Retina (tissue), 1 donor: ENCODE results near the gene TRIM38.
A peak's percentile ranks its signal among the peaks of the same experiment; 100 is the strongest.

ENCODE experiments used
- DNase-seq: peaks from one replicate; pipeline ENCODE4 v3.0.0-alpha.2; 2016

TRIM38 gene

DNA sequence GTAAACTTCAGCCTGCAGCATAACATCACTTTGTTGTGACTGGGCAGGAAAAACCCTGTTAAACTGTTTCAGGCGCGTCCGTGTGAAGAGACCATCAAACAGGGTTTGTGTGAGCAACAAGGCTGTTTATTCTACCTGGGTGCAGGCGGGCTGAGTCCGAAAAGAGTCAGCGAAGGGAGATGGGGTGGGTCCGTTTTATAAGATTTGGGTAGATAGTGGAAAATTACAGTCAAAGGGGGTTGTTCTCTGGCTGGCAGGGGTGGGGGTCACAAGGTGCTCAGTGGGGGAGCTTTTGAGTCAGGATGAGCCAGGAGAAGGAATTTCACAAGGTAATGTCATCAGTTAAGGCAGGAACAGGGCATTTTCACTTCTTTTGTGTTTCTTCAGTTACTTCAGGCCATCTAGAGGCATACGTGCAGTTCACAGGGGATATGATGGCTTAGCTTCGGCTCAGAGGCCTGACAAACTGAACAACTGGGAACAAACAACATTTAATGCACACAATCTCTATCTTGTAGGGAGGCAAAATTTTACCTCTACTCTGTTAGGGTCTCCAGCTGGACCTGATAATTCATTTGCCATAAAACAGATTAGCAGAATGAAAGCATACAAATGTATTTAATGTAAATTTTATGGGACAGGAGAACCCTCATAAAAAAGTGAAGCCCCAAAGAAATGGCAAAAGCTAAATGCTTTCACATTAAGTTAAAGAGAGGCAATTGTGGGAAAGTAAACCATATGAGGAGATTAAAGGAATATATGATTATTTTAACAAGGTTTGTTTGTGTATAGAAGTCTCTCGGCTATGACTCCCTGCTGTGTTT is 66.4 kb downstream of the TRIM38 start:
- no peak for DNase-seq

GRCh38 chr6:26029570-26029856 is 66.9 kb downstream of the TRIM38 start:
- no peak for DNase-seq

GRCh38 chr6:26029857-26030653 is 67.5 kb downstream of the TRIM38 start:
- DNase-seq, result no peak

GRCh38 chr6:26030716-26031115 is 68.1 kb downstream of the TRIM38 start:
- DNase-seq, result no peak

GRCh38 chr6:26031151-26031594 is 68.6 kb downstream of the TRIM38 start:
- no peak for DNase-seq

- DNase-seq, result peak; percentile 92
Measured at GRCh38 chr6:26031595-26032339, 69.2 kb downstream of the TRIM38 start.

DNA sequence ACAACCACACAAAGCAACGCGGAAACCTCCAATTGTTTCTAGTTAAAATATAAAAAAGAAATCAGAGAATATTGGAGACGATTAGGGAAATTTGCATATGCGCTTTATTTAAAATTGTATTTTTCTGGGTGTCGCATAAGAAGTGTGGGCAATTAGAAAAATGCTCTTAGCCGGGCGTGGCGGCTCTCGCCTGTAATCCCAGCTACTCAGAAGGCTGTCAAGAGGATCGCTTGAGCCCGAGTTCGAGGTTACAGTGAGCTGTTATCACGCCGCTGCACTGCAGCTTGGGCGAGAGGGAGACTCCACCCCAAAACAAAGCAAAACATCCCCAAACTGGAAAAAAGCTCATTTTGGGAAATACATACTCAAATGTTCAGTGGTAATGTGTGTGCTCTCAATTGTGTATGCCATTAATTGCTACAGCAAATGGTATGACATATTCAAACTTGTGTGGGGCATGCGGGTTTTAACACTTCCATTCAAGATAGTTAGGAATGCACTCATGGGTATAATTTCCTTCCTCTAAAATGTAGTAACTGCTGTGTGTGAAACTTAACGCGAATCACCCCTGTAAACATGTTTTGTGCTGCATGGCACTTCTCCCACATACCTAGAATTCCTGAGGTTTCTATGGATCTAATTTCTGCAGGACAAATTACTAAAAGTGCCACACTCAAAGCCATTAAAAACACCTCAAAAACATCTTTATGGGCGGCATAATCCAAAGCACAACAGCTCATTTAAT is 69.9 kb downstream of the TRIM38 start:
- DNase-seq, result peak; percentile 78

DNA sequence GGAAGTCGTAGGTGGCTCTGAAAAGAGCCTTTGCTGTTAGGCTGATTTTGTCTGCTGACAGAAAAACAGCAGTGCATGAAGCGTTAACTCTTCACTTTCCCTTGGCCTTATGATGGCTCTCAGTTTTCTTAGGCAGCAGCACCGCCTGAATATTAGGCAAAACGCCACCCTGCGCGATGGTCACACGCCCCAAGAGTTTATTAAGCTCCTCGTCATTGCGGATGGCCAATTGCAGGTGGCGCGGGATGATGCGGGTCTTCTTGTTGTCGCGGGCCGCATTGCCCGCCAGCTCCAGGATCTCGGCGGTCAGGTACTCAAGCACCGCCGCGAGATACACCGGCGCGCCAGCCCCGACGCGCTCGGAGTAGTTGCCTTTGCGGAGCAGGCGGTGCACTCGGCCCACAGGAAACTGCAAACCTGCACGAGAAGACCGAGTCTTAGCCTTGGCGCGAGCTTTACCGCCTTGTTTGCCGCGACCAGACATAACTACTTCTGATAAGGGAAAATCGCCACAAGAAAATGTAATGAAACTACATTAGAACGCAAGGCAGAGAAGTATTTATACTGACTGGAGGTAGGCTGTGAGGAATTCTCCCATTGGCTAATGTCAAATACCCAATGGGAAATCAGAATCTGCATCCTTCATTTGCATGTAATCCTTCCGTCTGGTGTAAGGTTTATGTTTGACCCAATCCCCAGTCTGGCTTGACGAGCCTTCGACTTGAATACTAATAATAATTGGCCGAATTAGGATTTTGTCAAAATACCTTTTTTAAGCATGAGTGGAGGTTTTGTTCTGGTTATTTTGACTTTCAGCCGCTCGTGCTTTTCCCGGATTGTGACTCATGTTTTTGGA is 70.7 kb downstream of the TRIM38 start:
- DNase-seq, result peak; percentile 94

DNA sequence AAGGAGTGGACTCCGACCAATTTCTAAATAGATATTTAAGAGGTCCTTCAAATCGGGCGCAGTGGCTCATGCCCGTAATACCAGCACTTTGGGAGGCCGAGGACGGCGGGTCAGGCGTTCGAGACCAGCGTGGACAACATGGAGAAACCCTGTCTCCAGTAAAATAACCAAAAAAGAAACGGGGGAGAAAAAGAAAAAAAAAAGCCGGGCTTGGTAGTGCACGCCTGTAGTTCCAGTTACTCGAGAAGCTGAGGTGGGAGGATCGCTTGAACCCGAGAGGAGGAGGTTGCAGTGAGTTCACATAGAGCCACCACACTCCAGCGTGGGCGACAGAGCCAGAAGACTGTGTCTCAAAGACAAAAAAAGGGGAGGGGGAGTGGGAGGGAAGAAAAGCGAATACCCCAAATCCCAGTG is 71.3 kb downstream of the TRIM38 start:
- peak; percentile 86 for DNase-seq

- DNase-seq, result no peak
Measured at GRCh38 chr6:26034905-26035304, 72.3 kb downstream of the TRIM38 start.
